Natural killer cell (primary cell): Measurements from ENCODE around the gene POMT2. TPM values are rescaled to one million over a fixed set of nuclear protein-coding genes. Genes with fewer than 3 reads are reported as not detected.

Experiments
- ATAC-seq, 3 donors: fragments of 150-1000 bp in 2 of 3; fragments of 200-7000 bp in 1 of 3; cut with Tn5 transposase; 1 replicate in 1 of 3; 2 replicates in 2 of 3; pipeline ENCODE4 v1.10.0; 2021; ENCODE audit warnings: mild to moderate bottlenecking in 2 of 3, moderate library complexity in 2 of 3
- DNase-seq, 2 donors: peaks; one replicate each; pipeline versions ENCODE4 v3.0.0 to v3.0.0-alpha.2; 2013 to 2021; ENCODE audit warnings: mixed read lengths in 1 of 2
- H3K27ac ChIP-seq: one replicate; pipeline ENCODE4 v1.5.1; 2013; ENCODE audit warnings: mild to moderate bottlenecking, low read length
- H3K27me3 ChIP-seq: one replicate; pipeline ENCODE4 v1.6.1; 2013; ENCODE audit warnings: low read length; ENCODE audit not compliant: control insufficient read depth, insufficient read depth
- H3K36me3 ChIP-seq: one replicate; pipeline ENCODE4 v1.6.1; 2013; ENCODE audit warnings: low read length; ENCODE audit not compliant: control insufficient read depth, insufficient read depth
- H3K4me1 ChIP-seq: one replicate; pipeline ENCODE4 v1.6.1; 2013; ENCODE audit warnings: low read length; ENCODE audit not compliant: control insufficient read depth, insufficient read depth
- H3K4me3 ChIP-seq: one replicate; pipeline ENCODE4 v1.5.1; 2013; ENCODE audit warnings: low read length
- H3K9me3 ChIP-seq: one replicate; pipeline ENCODE4 v1.6.1; 2013; ENCODE audit warnings: low read length; ENCODE audit not compliant: control insufficient read depth, insufficient read depth
- H3K27ac Mint-ChIP-seq, 2 donors: one replicate each; pipeline ENCODE4 v1.8.0; 2022; ENCODE audit warnings: mild to moderate bottlenecking in 2 of 2, mixed read lengths in 2 of 2, moderate library complexity in 1 of 2
- H3K27me3 Mint-ChIP-seq, 2 donors: one replicate each; pipeline ENCODE4 v1.8.0; 2022; ENCODE audit warnings: low read depth in 2 of 2, mixed read lengths in 2 of 2
- H3K36me3 Mint-ChIP-seq: one replicate; pipeline ENCODE4 v1.8.0; 2022; ENCODE audit warnings: mixed read lengths
- H3K4me1 Mint-ChIP-seq, 2 donors: one replicate each; pipeline ENCODE4 v1.8.0; 2022; ENCODE audit warnings: mixed read lengths in 2 of 2
- H3K4me3 Mint-ChIP-seq: one replicate; pipeline ENCODE4 v1.8.0; 2022; ENCODE audit warnings: mild to moderate bottlenecking, moderate library complexity, mixed read lengths
- H3K9me3 Mint-ChIP-seq, 2 donors: one replicate each; pipeline ENCODE4 v1.8.0; 2022; ENCODE audit warnings: mixed read lengths in 2 of 2
- CTCF ChIP-seq: fragments of 200-600 bp; IDR thresholded peaks from one replicate; pipeline ENCODE4 v1.8.0; 2022; ENCODE audit warnings: antibody characterized with exemption
- WGBS: methylation state at CpG from one replicate; pipeline ENCODE4 v1.1.7; 2013; ENCODE audit warnings: missing lambda C conversion rate; ENCODE audit not compliant: insufficient coverage; 5-methylcytosine and 5-hydroxymethylcytosine counted together
- intact Hi-C: fragments of 100-400 bp; cut with micrococcal nuclease; formaldehyde crosslinking; loops from one replicate; pipeline ENCODE4 v1.14.2; 2022
- total RNA-seq, 4 donors: library from RNA; stranded (reverse); fragments of 120-200 nt in 1 of 4; gene quantifications; one replicate each; pipeline versions ENCODE4 v1.2.3 to v1.2.4, GENCODE V29; 2013 to 2022

Gene POMT2
- total RNA-seq, 3 donors from 2014 or later (not counting 1 experiment from before 2014, with no cell fraction given): 6.7 to 10.9 (median 8.6) TPM

- Histone ChIP-seq H3K9me3 (no peaks in the 10 kb centered on the region), H3K36me3 (no peaks in the 10 kb centered on the region), H3K27me3 (no peaks in the 10 kb centered on the region), H3K4me3 (no peak overlapping the region), H3K4me1 (no peaks in the 10 kb centered on the region), H3K27ac (no peak overlapping the region)
- intact Hi-C loops: no loop called here
- H3K27me3 Mint-ChIP-seq: no peaks in the 10 kb centered on the region
- no peak for TF ChIP-seq CTCF
- ATAC-seq (no peak), DNase-seq (no peak)
- no peaks in the 10 kb centered on the region for H3K36me3 Mint-ChIP-seq
- H3K27ac Mint-ChIP-seq: no peak overlapping the region
- no peak overlapping the region for H3K4me3 Mint-ChIP-seq
- no peaks in the 10 kb centered on the region for H3K9me3 Mint-ChIP-seq
- peaks cover 8 to 9% of the 10 kb centered on the region in 2 donors for H3K4me1 Mint-ChIP-seq
- WGBS: 88% methylated on average over 1 of the region's 1 CpG
Observed at GRCh38 chr14:77359626-77360025, 38.9 kb upstream of the POMT2 start.

GRCh38 chr14:77356899-77357298, 36.2 kb upstream of the POMT2 start:
- Mint-ChIP-seq H3K4me3 (no peak overlapping the region), H3K27ac (no peak overlapping the region), H3K9me3 (no peaks in the 10 kb centered on the region), H3K36me3 (no peaks in the 10 kb centered on the region), H3K27me3 (no peaks in the 10 kb centered on the region), H3K4me1 (peaks cover 8 to 9% of the 10 kb centered on the region in 2 donors)
- ATAC-seq (no peak), DNase-seq (no peak)
- WGBS: 94% methylated on average over 4 of the region's 4 CpGs
- no peaks in the 10 kb centered on the region for H3K36me3 ChIP-seq
- H3K9me3 ChIP-seq: no peaks in the 10 kb centered on the region
- no peak overlapping the region for H3K27ac ChIP-seq
- no peak for TF ChIP-seq CTCF
- no peak overlapping the region for H3K4me3 ChIP-seq
- H3K27me3 ChIP-seq: no peaks in the 10 kb centered on the region
- H3K4me1 ChIP-seq: no peaks in the 10 kb centered on the region
- intact Hi-C loops: no loop called here

DNA sequence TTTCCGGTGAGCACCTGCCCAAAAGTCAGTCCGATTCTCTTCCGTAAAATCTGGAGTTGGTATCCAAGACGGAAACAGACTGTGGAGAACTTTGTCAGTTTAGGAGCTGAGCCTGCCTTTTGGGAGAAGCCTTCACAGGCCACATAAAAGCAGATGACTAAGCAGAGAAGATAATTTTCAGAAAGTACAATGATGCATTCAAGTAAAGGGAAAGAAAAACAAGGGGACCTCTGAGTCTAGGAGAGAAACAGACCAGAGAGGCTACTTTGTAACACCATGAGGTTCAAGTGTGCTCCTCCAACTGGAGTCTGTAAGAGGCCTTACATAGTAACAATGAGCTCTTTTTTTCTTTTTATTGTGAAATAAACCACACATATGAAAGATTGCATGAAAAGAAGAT, 35.1 kb upstream of the POMT2 start:
- WGBS: 97% methylated on average over 4 of the region's 4 CpGs
- intact Hi-C loops: no loop called here
- H3K27ac Mint-ChIP-seq: no peak overlapping the region
- H3K27me3 ChIP-seq: no peaks in the 10 kb centered on the region
- H3K36me3 ChIP-seq: no peaks in the 10 kb centered on the region
- no peaks in the 10 kb centered on the region for H3K9me3 Mint-ChIP-seq
- no peak for TF ChIP-seq CTCF
- no peak overlapping the region for H3K27ac ChIP-seq
- H3K4me1 ChIP-seq: no peaks in the 10 kb centered on the region
- DNase-seq: no peak
- H3K4me1 Mint-ChIP-seq: peaks cover 8 to 9% of the 10 kb centered on the region in 2 donors
- H3K9me3 ChIP-seq: no peaks in the 10 kb centered on the region
- H3K4me3 Mint-ChIP-seq: no peak overlapping the region
- ATAC-seq: no peak
- H3K36me3 Mint-ChIP-seq: no peaks in the 10 kb centered on the region
- no peak overlapping the region for H3K4me3 ChIP-seq
- H3K27me3 Mint-ChIP-seq: no peaks in the 10 kb centered on the region

DNA sequence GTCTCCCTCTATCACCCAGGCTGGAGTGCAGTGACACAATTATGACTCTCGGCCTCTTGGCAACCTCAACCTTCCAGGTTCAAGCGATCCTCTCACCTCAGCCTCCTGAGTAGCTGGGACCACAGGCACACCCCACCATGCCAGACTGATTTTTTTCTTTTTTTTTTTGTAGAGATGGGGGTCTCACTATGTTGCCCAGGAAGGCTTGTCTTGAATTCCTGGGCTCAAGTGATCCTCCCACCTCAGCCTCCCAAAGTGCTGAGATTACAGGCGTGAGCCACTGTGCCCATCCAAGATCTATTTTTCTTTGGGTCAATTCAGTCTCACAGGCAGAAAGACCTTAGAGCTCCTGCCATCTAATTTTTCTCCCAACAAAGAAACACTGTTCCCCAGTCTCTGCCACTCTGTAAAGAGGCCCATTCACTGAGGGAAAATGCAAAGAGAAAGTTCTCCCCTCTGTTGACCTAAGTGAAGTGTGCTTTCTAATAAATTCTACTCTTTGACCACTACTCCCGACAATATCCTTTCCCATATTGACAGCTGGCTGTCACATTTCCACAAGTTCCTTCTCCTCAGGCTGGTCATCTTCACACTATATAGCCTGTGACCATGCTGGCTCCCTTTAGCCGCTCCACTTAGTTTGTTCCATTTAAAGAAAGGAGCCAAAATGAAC, 32.9 kb upstream of the POMT2 start:
- H3K36me3 ChIP-seq: peaks cover 6% of the 10 kb centered on the region
- no peaks in the 10 kb centered on the region for H3K9me3 ChIP-seq
- no peak for TF ChIP-seq CTCF
- peaks cover 11% of the 10 kb centered on the region for H3K36me3 Mint-ChIP-seq
- no peaks in the 10 kb centered on the region for H3K9me3 Mint-ChIP-seq
- no peaks in the 10 kb centered on the region for H3K4me1 Mint-ChIP-seq
- no peaks in the 10 kb centered on the region for H3K4me1 ChIP-seq
- ATAC-seq: no peak
- intact Hi-C loops: no loop called here
- no peaks in the 10 kb centered on the region for H3K27me3 ChIP-seq
- H3K27ac ChIP-seq: no peak overlapping the region
- no peak overlapping the region for H3K4me3 ChIP-seq
- no peak overlapping the region for H3K27ac Mint-ChIP-seq
- H3K27me3 Mint-ChIP-seq: no peaks in the 10 kb centered on the region
- no peak overlapping the region for H3K4me3 Mint-ChIP-seq
- 95% methylated on average over 5 of the region's 5 CpGs for WGBS
- no peak for DNase-seq
